H1 (cell line): ENCODE data around the gene HOATZ. TPM values are rescaled to one million over a fixed set of nuclear protein-coding genes. Genes with fewer than 3 reads are reported as not detected.
A peak's percentile ranks its signal among the peaks of the same experiment; 100 is the strongest.

Experiments used
- CTCF ChIA-PET: fragments of 300-600 bp; sonication (Branson Sonifier 250); formaldehyde crosslinking; loops from one replicate; lab custom pipeline; 2021; ENCODE audit not compliant: partially characterized antibody; lab: Charles Lee
- POLR2A ChIA-PET: fragments of 300-600 bp; sonication (Branson Sonifier 250); formaldehyde crosslinking; loops from one replicate; lab custom pipeline; 2021; ENCODE audit warnings: inconsistent platforms; ENCODE audit not compliant: partially characterized antibody; lab: Charles Lee
- DNase-seq, 2 experiments: peaks; one replicate each; pipeline versions ENCODE4 v3.0.0 to v3.0.0-alpha.2; 2010 to 2022; ENCODE audit warnings: low spot score in 2 of 2, low read depth in 1 of 2, mixed read lengths in 1 of 2
- FAIRE-seq: peaks from 2 replicates; lab custom pipeline; 2011; peaks lifted over from hg19 to GRCh38; lab: Jason Lieb, UNC
- H2AFZ ChIP-seq: 2 replicates; pipeline ENCODE4 v1.8.1; 2012; ENCODE audit warnings: low read length, inconsistent platforms
- H2AK5ac ChIP-seq: 2 replicates; pipeline ENCODE4 v1.6.1; 2013; ENCODE audit warnings: low read depth, low read length
- H2BK120ac ChIP-seq: replicated peaks from 2 replicates; pipeline ENCODE3; 2013; ENCODE audit warnings: low read depth, low read length, inconsistent platforms
- H2BK12ac ChIP-seq: 2 replicates; pipeline ENCODE4 v1.6.1; 2013; ENCODE audit warnings: low read depth, low read length
- H2BK15ac ChIP-seq: 2 replicates; pipeline ENCODE4 v1.6.1; 2013; ENCODE audit warnings: low read length
- H2BK20ac ChIP-seq: 2 replicates; pipeline ENCODE4 v1.6.1; 2013; ENCODE audit warnings: low read length
- H2BK5ac ChIP-seq: 2 replicates; pipeline ENCODE4 v1.6.1; 2013; ENCODE audit warnings: low read depth, low read length
- H3K14ac ChIP-seq: 2 replicates; pipeline ENCODE4 v1.6.1; 2013; ENCODE audit warnings: inconsistent platforms; ENCODE audit not compliant: insufficient read length
- H3K18ac ChIP-seq: 2 replicates; pipeline ENCODE4 v1.6.1; 2013; ENCODE audit warnings: low read length; ENCODE audit errors: extremely low read depth
- H3K23ac ChIP-seq: 2 replicates; pipeline ENCODE4 v1.6.1; 2013; ENCODE audit warnings: inconsistent platforms; ENCODE audit not compliant: insufficient read length
- H3K23me2 ChIP-seq: 2 replicates; pipeline ENCODE4 v1.6.1; 2013; ENCODE audit warnings: low read depth, low read length
- H3K27ac ChIP-seq: 2 replicates; pipeline ENCODE4 v1.6.1; 2011; ENCODE audit warnings: low read depth, low read length, inconsistent platforms
- H3K27me3 ChIP-seq, 4 experiments: replicated peaks in 1 of 4; 1 replicate in 1 of 4; 2 replicates in 3 of 4; pipeline versions ENCODE4 v1.6.1 to v1.8.1; 2011 to 2013; ENCODE audit warnings: low read length in 3 of 4, mild to moderate bottlenecking in 3 of 4, inconsistent platforms in 2 of 4, mixed read lengths in 2 of 4, moderate library complexity in 1 of 4; ENCODE audit not compliant: control insufficient read depth in 3 of 4, insufficient read depth in 3 of 4; ENCODE audit errors: extremely low read depth in 1 of 4
- H3K36me3 ChIP-seq, 4 experiments: 2 replicates each; pipeline versions ENCODE4 v1.6.1 to v1.8.1; 2011 to 2013; ENCODE audit warnings: mild to moderate bottlenecking in 4 of 4, low read length in 3 of 4, moderate library complexity in 2 of 4, control low read depth in 1 of 4, inconsistent platforms in 1 of 4; ENCODE audit not compliant: insufficient read depth in 4 of 4, control insufficient read depth in 2 of 4
- H3K4ac ChIP-seq: replicated peaks from 2 replicates; pipeline ENCODE3; 2013; ENCODE audit warnings: low read length, low read depth, mixed read lengths, inconsistent platforms; ENCODE audit not compliant: insufficient read length
- H3K4me1 ChIP-seq, 4 experiments: replicated peaks in 1 of 4; 1 replicate in 1 of 4; 2 replicates in 3 of 4; pipeline versions ENCODE4 v1.6.1 to v1.8.1; 2011 to 2013; ENCODE audit warnings: low read length in 3 of 4, inconsistent platforms in 2 of 4, mixed read lengths in 1 of 4; ENCODE audit not compliant: insufficient read depth in 4 of 4, control insufficient read depth in 3 of 4
- H3K4me2 ChIP-seq, 2 experiments: 2 replicates each; pipeline versions ENCODE4 v1.6.1 to v1.8.1; 2011 to 2013; ENCODE audit warnings: low read depth in 2 of 2, low read length in 2 of 2, control low read depth in 1 of 2, inconsistent platforms in 1 of 2, mild to moderate bottlenecking in 1 of 2; ENCODE audit not compliant: insufficient read depth in 1 of 2
- H3K4me3 ChIP-seq, 4 experiments: fragments of 200-600, 300-600 bp in 1 of 4; sonication (generic), shearing (Covaris generic), sonication (Bioruptor Twin) in 1 of 4; 2 replicates each; pipeline versions ENCODE4 v1.5.1 to v1.8.1; 2011 to 2016; ENCODE audit warnings: low read length in 4 of 4, low read depth in 3 of 4, control low read depth in 2 of 4, inconsistent platforms in 2 of 4, mild to moderate bottlenecking in 2 of 4, mixed read lengths in 1 of 4, moderate library complexity in 1 of 4; ENCODE audit not compliant: insufficient read depth in 2 of 4; ENCODE audit errors: extremely low read depth in 1 of 4
- H3K56ac ChIP-seq: replicated peaks from 2 replicates; pipeline ENCODE3; 2013; ENCODE audit warnings: low read depth, mild to moderate bottlenecking, mixed read lengths, low read length, inconsistent platforms; ENCODE audit not compliant: insufficient read length
- H3K79me1 ChIP-seq: 2 replicates; pipeline ENCODE4 v1.6.1; 2013; ENCODE audit warnings: low read depth, low read length, control low read depth
- H3K79me2 ChIP-seq, 2 experiments: 2 replicates each; pipeline versions ENCODE4 v1.6.1 to v1.8.1; 2012 to 2013; ENCODE audit warnings: low read length in 2 of 2, mild to moderate bottlenecking in 2 of 2, inconsistent platforms in 1 of 2; ENCODE audit not compliant: insufficient read depth in 2 of 2, control insufficient read depth in 1 of 2
- H3K9ac ChIP-seq, 4 experiments: replicated peaks in 1 of 4; 1 replicate in 1 of 4; 2 replicates in 3 of 4; pipeline versions ENCODE4 v1.6.1 to v1.8.1; 2011 to 2013; ENCODE audit warnings: low read depth in 3 of 4, low read length in 3 of 4, control low read depth in 2 of 4, mild to moderate bottlenecking in 2 of 4, moderate library complexity in 2 of 4, inconsistent platforms in 1 of 4; ENCODE audit errors: extremely low read depth in 1 of 4
- H3K9me3 ChIP-seq, 2 experiments: 2 replicates each; pipeline versions ENCODE4 v1.6.1 to v1.8.1; 2012 to 2013; ENCODE audit warnings: mild to moderate bottlenecking in 2 of 2, moderate library complexity in 2 of 2, control low read depth in 1 of 2, inconsistent platforms in 1 of 2, low read depth in 1 of 2, low read length in 1 of 2, mixed read lengths in 1 of 2; ENCODE audit not compliant: insufficient read depth in 2 of 2
- H4K20me1 ChIP-seq, 2 experiments: replicated peaks in 1 of 2; 2 replicates each; pipeline versions ENCODE3 to v1.8.1; 2011 to 2013; ENCODE audit warnings: inconsistent platforms in 2 of 2, low read length in 2 of 2, mild to moderate bottlenecking in 1 of 2; ENCODE audit not compliant: insufficient read depth in 2 of 2, control insufficient read depth in 1 of 2
- H4K5ac ChIP-seq: 2 replicates; pipeline ENCODE4 v1.6.1; 2013; ENCODE audit warnings: low read length, low read depth, mixed read lengths, inconsistent platforms; ENCODE audit not compliant: insufficient read length
- H4K8ac ChIP-seq: 2 replicates; pipeline ENCODE4 v1.8.0; 2013; ENCODE audit warnings: mild to moderate bottlenecking, moderate library complexity, low read length, inconsistent platforms; ENCODE audit not compliant: insufficient read depth; ENCODE audit errors: extremely low read depth
- H4K91ac ChIP-seq: replicated peaks from 2 replicates; pipeline ENCODE3; 2013; ENCODE audit warnings: low read length, mixed read lengths, inconsistent platforms; ENCODE audit not compliant: insufficient read length
- BRCA1 ChIP-seq: IDR thresholded peaks from 2 replicates; pipeline ENCODE4 v1.6.1; 2012; ENCODE audit warnings: low read depth, low read length, improper control_type of control experiment
- CBX8 ChIP-seq: fragments of 300-800, 300-1000 bp; sonication (generic); IDR thresholded peaks from 2 replicates; pipeline ENCODE4 v1.7.1; 2016; ENCODE audit warnings: low read depth, low read length, borderline replicate concordance
- EP300 ChIP-seq, 2 experiments: IDR thresholded peaks; 1 replicate in 1 of 2; 2 replicates in 1 of 2; pipeline ENCODE4 v1.6.1; 2011 to 2012; ENCODE audit warnings: low read depth in 2 of 2, low read length in 2 of 2, mild to moderate bottlenecking in 2 of 2, borderline replicate concordance in 1 of 2, inconsistent platforms in 1 of 2, moderate library complexity in 1 of 2
- EZH2 ChIP-seq: fragments of 200-600 bp; sonication (generic); IDR thresholded peaks from 2 replicates; pipeline ENCODE4 v1.7.1; 2012; ENCODE audit warnings: low read depth, mild to moderate bottlenecking, moderate library complexity, low read length, inconsistent platforms; ENCODE audit not compliant: severe bottlenecking
- GTF2F1 ChIP-seq: IDR thresholded peaks from 2 replicates; pipeline ENCODE4 v1.6.1; 2012; ENCODE audit warnings: low read depth, low read length, improper control_type of control experiment, borderline replicate concordance
- JUND ChIP-seq: IDR thresholded peaks from 2 replicates; pipeline ENCODE4 v1.6.1; 2011; ENCODE audit warnings: mild to moderate bottlenecking, improper control_type of control experiment, low read length
- MAFK ChIP-seq: IDR thresholded peaks from 2 replicates; pipeline ENCODE4 v1.6.1; 2012; ENCODE audit warnings: low read depth, mild to moderate bottlenecking, improper control_type of control experiment, low read length
- SIX5 ChIP-seq: IDR thresholded peaks from 2 replicates; pipeline ENCODE4 v1.6.1; 2011; ENCODE audit warnings: mild to moderate bottlenecking, low read depth, low read length
- SP1 ChIP-seq: IDR thresholded peaks from 2 replicates; pipeline ENCODE4 v1.6.1; 2011; ENCODE audit warnings: low read depth, low read length
- SP2 ChIP-seq: IDR thresholded peaks from 2 replicates; pipeline ENCODE4 v1.6.1; 2012; ENCODE audit warnings: mild to moderate bottlenecking, low read length, inconsistent platforms
- SUZ12 ChIP-seq: fragments of 200-600 bp; sonication (generic); IDR thresholded peaks from 2 replicates; pipeline ENCODE4 v1.6.1; 2012; ENCODE audit warnings: mild to moderate bottlenecking, inconsistent platforms, low read length, moderate library complexity, mixed read lengths
- TBP ChIP-seq: IDR thresholded peaks from 2 replicates; pipeline ENCODE4 v1.6.1; 2011; ENCODE audit warnings: low read depth, low read length, improper control_type of control experiment
- WGBS, 2 experiments: shearing (Covaris generic) in 1 of 2; methylation state at CpG; one replicate each; pipeline versions ENCODE4 v1.1.6 to v1.1.7; 2013 to 2015; ENCODE audit warnings: low lambda C conversion rate in 2 of 2, mixed read lengths in 2 of 2, inconsistent platforms in 1 of 2, low coverage in 1 of 2, missing lambda C conversion rate in 1 of 2; ENCODE audit not compliant: insufficient replicate concordance in 2 of 2, insufficient coverage in 1 of 2, insufficient read length in 1 of 2; ENCODE audit errors: extremely low coverage in 1 of 2, missing lambda C conversion rate in 1 of 2; 5-methylcytosine and 5-hydroxymethylcytosine counted together
- polyA plus RNA-seq, 7 experiments: library from polyadenylated mRNA; depleted of rRNA in 3 of 7; stranded (reverse) in 5 of 7; unstranded in 2 of 7; fragments of >200 nt in 5 of 7; fragments of 200-250 nt in 2 of 7; gene quantifications; 1 replicate in 5 of 7; 2 replicates in 1 of 7; 4 replicates in 1 of 7; pipeline versions ENCODE4 v1.2.1 to v1.2.3, GENCODE V29; 2011 to 2013; ENCODE audit warnings: missing spikeins in 2 of 7, mixed read lengths in 2 of 7
- total RNA-seq: library from RNA; stranded (reverse); fragmentation: NEBNext Ultra II Directional; extraction: Animal tissue kit (Norgen Biotek cat#: 25700); gene quantifications from 2 replicates; pipeline ENCODE4 v1.2.1, GENCODE V29; 2021
- TF ChIP-seq, protein P1 (sequence below): IDR thresholded peaks from 2 replicates; pipeline ENCODE4 v1.6.1; 2012; ENCODE audit warnings: inconsistent platforms

Gene HOATZ
- total and polyA plus RNA-seq, 2 of the 8 experiments (the other 6 are each of a cell fraction or from before 2014, with no cell fraction given) = not detected

DNA sequence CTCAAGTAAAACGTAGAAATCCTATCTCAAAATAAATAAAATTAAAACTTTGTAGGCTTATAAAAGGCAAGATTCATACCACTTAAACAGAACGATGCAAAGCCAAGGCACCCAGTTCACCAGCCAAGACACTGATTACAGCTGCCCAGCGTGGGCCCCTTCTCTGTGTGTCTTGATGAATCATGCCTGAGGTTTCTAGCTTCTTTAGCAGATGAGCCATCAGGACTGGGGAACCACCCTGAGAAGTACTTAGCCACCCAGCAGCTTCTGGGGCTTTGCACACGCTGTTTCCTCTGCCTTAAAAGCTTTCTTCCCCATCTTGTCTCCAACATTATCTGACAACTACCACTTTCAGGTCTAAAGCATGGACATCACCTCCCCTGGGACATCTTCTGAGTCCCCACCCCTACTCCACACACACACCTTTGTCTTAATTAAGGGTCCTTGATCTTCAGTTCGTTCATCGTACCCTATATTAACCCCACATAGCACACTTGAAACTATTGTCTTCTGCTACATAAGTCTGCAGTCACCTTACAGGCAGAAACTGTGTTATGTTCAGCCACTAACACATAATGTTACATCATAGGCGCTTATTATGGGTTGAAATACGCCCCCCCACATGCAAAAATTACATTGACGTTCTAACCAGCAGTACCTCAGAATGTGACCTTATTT is 17.2 kb downstream of the HOATZ start:
- Histone ChIP-seq H3K4me3 (no peak overlapping the region), H3K9me3 (no peaks in the 10 kb centered on the region), H2BK12ac (no peak overlapping the region), H3K4ac (no peak overlapping the region), H2AFZ (peak overlapping the region; percentile 66; the same call in 1 of the 2 replicates), H2BK20ac (no peak overlapping the region), H4K91ac (no peak overlapping the region), H3K23me2 (no peaks in the 10 kb centered on the region), H3K4me2 (no peak overlapping the region), H3K27ac (no peak overlapping the region), H3K23ac (no peak overlapping the region), H3K79me1 (no peaks in the 10 kb centered on the region), H2BK120ac (no peak overlapping the region), H4K20me1 (no peaks in the 10 kb centered on the region), H3K9ac (no peak overlapping the region; a peak in 1 of 7 replicates), H4K5ac (no peak overlapping the region), H3K27me3 (no peaks in the 10 kb centered on the region; a peak in 1 of 7 replicates), H3K36me3 (no peaks in the 10 kb centered on the region), H4K8ac (no peak overlapping the region), H3K56ac (no peak overlapping the region), H2BK15ac (no peak overlapping the region), H2BK5ac (no peak overlapping the region), H2AK5ac (no peak overlapping the region), H3K14ac (no peak overlapping the region), H3K18ac (no peak overlapping the region; the same call in 1 of the 2 replicates), H3K79me2 (no peaks in the 10 kb centered on the region), H3K4me1 (peaks cover 0 to 4% (median 0%) of the 10 kb centered on the region in 4 experiments; a peak in 1 of 7 replicates)
- FAIRE-seq (no peak), DNase-seq (no peak)
- 82% methylated on average over 9 of the region's 9 CpGs; no CpG with 5 or more reads in 1 of the 2 experiments for WGBS, 2 experiments
- ChIA-PET CTCF (interaction anchor here (0.8 to 2.3 kb wide), 4 partner anchors 18 to 303 kb away, joined by 3 to 6 read pairs (median 4); no protein-coding TSS in a partner anchor), POLR2A (interaction anchor here (0.9 to 1.4 kb wide), 3 partner anchors 8 to 32 kb away, joined by 3 to 4 read pairs (median 3); no protein-coding TSS in a partner anchor)
- no peak for TF ChIP-seq SP2
- TF ChIP-seq TBP = no peak
- no peak for TF ChIP-seq JUND
- TF ChIP-seq SP1 = no peak
- TF ChIP-seq, protein P1, sequence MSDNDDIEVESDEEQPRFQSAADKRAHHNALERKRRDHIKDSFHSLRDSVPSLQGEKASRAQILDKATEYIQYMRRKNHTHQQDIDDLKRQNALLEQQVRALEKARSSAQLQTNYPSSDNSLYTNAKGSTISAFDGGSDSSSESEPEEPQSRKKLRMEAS = no peak
- TF ChIP-seq EZH2 = no peak
- no peak for TF ChIP-seq GTF2F1
- TF ChIP-seq SIX5 = no peak
- TF ChIP-seq CBX8 = no peak
- TF ChIP-seq BRCA1 = no peak
- TF ChIP-seq MAFK = no peak
- TF ChIP-seq SUZ12 = no peak
- no peak for TF ChIP-seq EP300 (IDR thresholded peaks at IDR 0.05; ENCODE audit: borderline replicate concordance in 1 of 2, low read depth in 2 of 2, low read length in 2 of 2)
